Panc1 (cell line): Measurements from ENCODE around the gene INVS.

ENCODE experiments used
- TF ChIP-seq, protein P1 (sequence below): fragments of 450-650 bp; IDR thresholded peaks from 2 replicates; pipeline ENCODE4 v1.5.1; 2017; ENCODE audit warnings: mild to moderate bottlenecking
- TF ChIP-seq, protein P2 (sequence below), 2 experiments: IDR thresholded peaks; 2 replicates each; pipeline ENCODE4 v1.6.1; 2011 to 2012; ENCODE audit warnings: low read depth in 2 of 2, control low read depth in 1 of 2, low read length in 1 of 2, mild to moderate bottlenecking in 1 of 2, moderate library complexity in 1 of 2; ENCODE audit not compliant: insufficient read depth in 1 of 2

DNA sequence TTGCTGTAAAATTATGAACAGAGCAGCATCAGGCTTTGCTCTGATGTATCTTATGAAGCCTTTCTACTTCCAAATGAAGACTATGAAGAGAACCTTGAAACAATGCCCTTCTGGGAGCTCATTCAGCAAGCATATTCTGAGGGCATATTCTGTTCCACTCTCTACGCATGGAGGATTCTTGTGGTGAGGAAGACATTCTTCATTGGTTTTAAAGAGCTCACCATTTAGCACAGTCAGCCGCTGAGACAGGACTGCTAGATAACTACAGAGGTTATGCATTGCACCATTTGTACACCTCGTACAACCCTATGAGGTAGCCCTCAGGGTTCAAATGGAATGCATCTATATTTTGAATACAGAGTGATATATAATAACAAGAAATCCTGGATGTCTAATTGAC, 61.0 kb downstream of the INVS start:
- TF ChIP-seq, protein P1, sequence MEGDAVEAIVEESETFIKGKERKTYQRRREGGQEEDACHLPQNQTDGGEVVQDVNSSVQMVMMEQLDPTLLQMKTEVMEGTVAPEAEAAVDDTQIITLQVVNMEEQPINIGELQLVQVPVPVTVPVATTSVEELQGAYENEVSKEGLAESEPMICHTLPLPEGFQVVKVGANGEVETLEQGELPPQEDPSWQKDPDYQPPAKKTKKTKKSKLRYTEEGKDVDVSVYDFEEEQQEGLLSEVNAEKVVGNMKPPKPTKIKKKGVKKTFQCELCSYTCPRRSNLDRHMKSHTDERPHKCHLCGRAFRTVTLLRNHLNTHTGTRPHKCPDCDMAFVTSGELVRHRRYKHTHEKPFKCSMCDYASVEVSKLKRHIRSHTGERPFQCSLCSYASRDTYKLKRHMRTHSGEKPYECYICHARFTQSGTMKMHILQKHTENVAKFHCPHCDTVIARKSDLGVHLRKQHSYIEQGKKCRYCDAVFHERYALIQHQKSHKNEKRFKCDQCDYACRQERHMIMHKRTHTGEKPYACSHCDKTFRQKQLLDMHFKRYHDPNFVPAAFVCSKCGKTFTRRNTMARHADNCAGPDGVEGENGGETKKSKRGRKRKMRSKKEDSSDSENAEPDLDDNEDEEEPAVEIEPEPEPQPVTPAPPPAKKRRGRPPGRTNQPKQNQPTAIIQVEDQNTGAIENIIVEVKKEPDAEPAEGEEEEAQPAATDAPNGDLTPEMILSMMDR, result no peak
- TF ChIP-seq, protein P2, sequence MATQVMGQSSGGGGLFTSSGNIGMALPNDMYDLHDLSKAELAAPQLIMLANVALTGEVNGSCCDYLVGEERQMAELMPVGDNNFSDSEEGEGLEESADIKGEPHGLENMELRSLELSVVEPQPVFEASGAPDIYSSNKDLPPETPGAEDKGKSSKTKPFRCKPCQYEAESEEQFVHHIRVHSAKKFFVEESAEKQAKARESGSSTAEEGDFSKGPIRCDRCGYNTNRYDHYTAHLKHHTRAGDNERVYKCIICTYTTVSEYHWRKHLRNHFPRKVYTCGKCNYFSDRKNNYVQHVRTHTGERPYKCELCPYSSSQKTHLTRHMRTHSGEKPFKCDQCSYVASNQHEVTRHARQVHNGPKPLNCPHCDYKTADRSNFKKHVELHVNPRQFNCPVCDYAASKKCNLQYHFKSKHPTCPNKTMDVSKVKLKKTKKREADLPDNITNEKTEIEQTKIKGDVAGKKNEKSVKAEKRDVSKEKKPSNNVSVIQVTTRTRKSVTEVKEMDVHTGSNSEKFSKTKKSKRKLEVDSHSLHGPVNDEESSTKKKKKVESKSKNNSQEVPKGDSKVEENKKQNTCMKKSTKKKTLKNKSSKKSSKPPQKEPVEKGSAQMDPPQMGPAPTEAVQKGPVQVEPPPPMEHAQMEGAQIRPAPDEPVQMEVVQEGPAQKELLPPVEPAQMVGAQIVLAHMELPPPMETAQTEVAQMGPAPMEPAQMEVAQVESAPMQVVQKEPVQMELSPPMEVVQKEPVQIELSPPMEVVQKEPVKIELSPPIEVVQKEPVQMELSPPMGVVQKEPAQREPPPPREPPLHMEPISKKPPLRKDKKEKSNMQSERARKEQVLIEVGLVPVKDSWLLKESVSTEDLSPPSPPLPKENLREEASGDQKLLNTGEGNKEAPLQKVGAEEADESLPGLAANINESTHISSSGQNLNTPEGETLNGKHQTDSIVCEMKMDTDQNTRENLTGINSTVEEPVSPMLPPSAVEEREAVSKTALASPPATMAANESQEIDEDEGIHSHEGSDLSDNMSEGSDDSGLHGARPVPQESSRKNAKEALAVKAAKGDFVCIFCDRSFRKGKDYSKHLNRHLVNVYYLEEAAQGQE (IDR thresholded peaks at IDR 0.05; ENCODE audit: insufficient read depth in 1 of 2, low read depth in 2 of 2, low read length in 1 of 2), result no peak
